ENCODE data around the gene METTL17.
"Not testable (repeated sequence)": the region's sequence is repeated elsewhere in the genome, so short reads cannot be mapped to it uniquely, and the experiment has no call there.

METTL17 gene

GRCh38 chr14:21038441-21039422 lies 49.0 kb downstream of the METTL17 start:
- in situ Hi-C loops (cut with MboI; ENCODE audit: low sequenced_read_pairs): no loop called here
- Histone ChIP-seq H3K36me3 (replicated peaks) (no peaks in the 10 kb centered on the region), H3K4me1 (no peaks in the 10 kb centered on the region), H3K4me3 (no peak overlapping the region), H3K9me3 (no peaks in the 10 kb centered on the region), H3K27me3 (ENCODE audit: low read depth) (no peaks in the 10 kb centered on the region; the same call in none of the 2 replicates)
- no peak for DNase-seq (ENCODE audit: low spot score in 2 of 2)

- DNase-seq (ENCODE audit: low spot score in 2 of 2): peak; percentile 50 to 73
- Histone ChIP-seq H3K9me3 (no peaks in the 10 kb centered on the region), H3K36me3 (replicated peaks) (no peaks in the 10 kb centered on the region), H3K4me1 (no peaks in the 10 kb centered on the region), H3K4me3 (no peak overlapping the region), H3K27me3 (ENCODE audit: low read depth) (peaks cover 3% of the 10 kb centered on the region)
- in situ Hi-C loops (cut with MboI; ENCODE audit: low sequenced_read_pairs): no loop called here
Measured at GRCh38 chr14:21039585-21040369, 50.0 kb downstream of the METTL17 start.

GRCh38 chr14:21040370-21040925 lies 50.7 kb downstream of the METTL17 start:
- Histone ChIP-seq H3K4me3 (no peak overlapping the region), H3K4me1 (no peaks in the 10 kb centered on the region), H3K27me3 (ENCODE audit: low read depth) (peaks cover 6% of the 10 kb centered on the region), H3K36me3 (replicated peaks) (no peaks in the 10 kb centered on the region), H3K9me3 (no peaks in the 10 kb centered on the region)
- DNase-seq (ENCODE audit: low spot score in 2 of 2): no peak
- in situ Hi-C loops (cut with MboI; ENCODE audit: low sequenced_read_pairs): no loop called here

GRCh38 chr14:21040941-21041340 lies 51.2 kb downstream of the METTL17 start:
- H3K4me1 ChIP-seq; H3K9me3 ChIP-seq; in situ Hi-C loops (cut with MboI; ENCODE audit: low sequenced_read_pairs); DNase-seq (ENCODE audit: low spot score in 2 of 2); H3K27me3 ChIP-seq (ENCODE audit: low read depth); H3K4me3 ChIP-seq; H3K36me3 ChIP-seq (replicated peaks): not testable (repeated sequence)

- DNase-seq (ENCODE audit: low spot score in 2 of 2): no peak
- H3K36me3 ChIP-seq (replicated peaks): no peaks in the 10 kb centered on the region
- H3K4me3 ChIP-seq: no peak within 1 kb of the TSS
- in situ Hi-C loops (cut with MboI; ENCODE audit: low sequenced_read_pairs): no loop called here
- peaks cover 6% of the 10 kb centered on the region for H3K27me3 ChIP-seq (ENCODE audit: low read depth)
- H3K4me1 ChIP-seq: no peaks in the 10 kb centered on the region
- H3K9me3 ChIP-seq: no peaks in the 10 kb centered on the region
Measured at GRCh38 chr14:21041676-21042433, 52.1 kb downstream of the METTL17 start, which contains the start of gene RNASE7. Gene RNASE7 (plus strand): TSS chr14:21042362. CDS start chr14:21042993, 631 bp downstream.

DNA sequence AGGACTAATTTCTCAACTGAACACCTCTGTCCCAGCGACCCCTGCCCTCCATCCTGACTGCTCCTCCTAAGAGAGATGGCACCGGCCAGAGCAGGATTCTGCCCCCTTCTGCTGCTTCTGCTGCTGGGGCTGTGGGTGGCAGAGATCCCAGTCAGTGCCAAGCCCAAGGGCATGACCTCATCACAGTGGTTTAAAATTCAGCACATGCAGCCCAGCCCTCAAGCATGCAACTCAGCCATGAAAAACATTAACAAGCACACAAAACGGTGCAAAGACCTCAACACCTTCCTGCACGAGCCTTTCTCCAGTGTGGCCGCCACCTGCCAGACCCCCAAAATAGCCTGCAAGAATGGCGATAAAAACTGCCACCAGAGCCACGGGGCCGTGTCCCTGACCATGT lies 53.1 kb downstream of the METTL17 start:
- no peaks in the 10 kb centered on the region for H3K36me3 ChIP-seq (replicated peaks)
- no peaks in the 10 kb centered on the region for H3K4me1 ChIP-seq
- H3K9me3 ChIP-seq: no peaks in the 10 kb centered on the region
- no peak for DNase-seq (ENCODE audit: low spot score in 2 of 2)
- H3K4me3 ChIP-seq: no peak overlapping the region
- peaks cover 6% of the 10 kb centered on the region for H3K27me3 ChIP-seq (ENCODE audit: low read depth)
- in situ Hi-C loops (cut with MboI; ENCODE audit: low sequenced_read_pairs): no loop called here

- DNase-seq (ENCODE audit: low spot score in 2 of 2): no peak
- Histone ChIP-seq H3K27me3 (ENCODE audit: low read depth) (peaks cover 6% of the 10 kb centered on the region), H3K9me3 (no peaks in the 10 kb centered on the region), H3K4me3 (no peak overlapping the region), H3K4me1 (no peaks in the 10 kb centered on the region), H3K36me3 (replicated peaks) (no peaks in the 10 kb centered on the region)
- in situ Hi-C loops (cut with MboI; ENCODE audit: low sequenced_read_pairs): no loop called here
Measured at GRCh38 chr14:21043387-21043973, 53.7 kb downstream of the METTL17 start.

DNA sequence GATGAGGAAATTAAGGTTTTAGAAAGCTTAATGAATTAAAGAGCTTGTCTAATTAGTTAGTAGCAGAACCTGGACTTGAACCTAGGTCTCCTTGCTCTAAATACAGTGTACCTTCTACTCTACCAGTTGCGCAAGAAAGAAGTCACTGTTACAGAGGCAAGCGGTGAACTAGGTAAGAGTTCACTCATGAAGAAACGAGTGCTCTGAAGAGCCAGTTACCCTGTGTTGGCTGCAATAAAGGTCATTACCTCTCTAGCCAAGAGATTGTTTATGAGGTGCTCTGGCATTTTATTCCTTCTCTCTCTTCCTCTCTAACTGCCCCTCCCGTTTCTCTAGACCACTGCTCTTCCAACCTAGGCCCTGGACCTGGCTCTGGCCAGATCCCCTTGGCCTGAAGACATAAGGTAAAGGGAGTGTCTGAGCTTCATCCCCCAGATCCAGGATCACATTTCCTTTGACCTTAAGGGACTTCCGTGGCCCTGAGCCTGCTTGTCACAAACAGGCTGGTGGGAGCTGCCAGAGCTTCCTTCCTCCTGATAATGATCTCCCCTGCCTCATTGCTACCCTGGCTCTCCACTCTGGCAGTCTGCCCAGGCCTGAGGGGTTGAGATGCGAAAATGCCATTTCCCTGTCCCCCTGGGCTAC lies 54.3 kb downstream of the METTL17 start:
- Histone ChIP-seq H3K36me3 (replicated peaks) (no peaks in the 10 kb centered on the region), H3K27me3 (ENCODE audit: low read depth) (peaks cover 6% of the 10 kb centered on the region; the same call in 1 of the 2 replicates), H3K4me3 (no peak overlapping the region), H3K9me3 (no peaks in the 10 kb centered on the region), H3K4me1 (no peaks in the 10 kb centered on the region)
- in situ Hi-C loops (cut with MboI; ENCODE audit: low sequenced_read_pairs): no loop called here
- DNase-seq (ENCODE audit: low spot score in 2 of 2): no peak

Measured in HAP-1 (cell line).